GM12891 (cell line): ENCODE measurements around the gene KIF26A.

ENCODE experiments used
- POLR2A ChIP-seq: IDR thresholded peaks from 2 replicates; pipeline ENCODE4 v1.6.1; 2011; ENCODE audit warnings: low read depth, low read length, control low read depth
- POLR2AphosphoS5 ChIP-seq: IDR thresholded peaks from 2 replicates; pipeline ENCODE4 v1.6.1; 2011; ENCODE audit warnings: low read depth, low read length, control low read depth

DNA sequence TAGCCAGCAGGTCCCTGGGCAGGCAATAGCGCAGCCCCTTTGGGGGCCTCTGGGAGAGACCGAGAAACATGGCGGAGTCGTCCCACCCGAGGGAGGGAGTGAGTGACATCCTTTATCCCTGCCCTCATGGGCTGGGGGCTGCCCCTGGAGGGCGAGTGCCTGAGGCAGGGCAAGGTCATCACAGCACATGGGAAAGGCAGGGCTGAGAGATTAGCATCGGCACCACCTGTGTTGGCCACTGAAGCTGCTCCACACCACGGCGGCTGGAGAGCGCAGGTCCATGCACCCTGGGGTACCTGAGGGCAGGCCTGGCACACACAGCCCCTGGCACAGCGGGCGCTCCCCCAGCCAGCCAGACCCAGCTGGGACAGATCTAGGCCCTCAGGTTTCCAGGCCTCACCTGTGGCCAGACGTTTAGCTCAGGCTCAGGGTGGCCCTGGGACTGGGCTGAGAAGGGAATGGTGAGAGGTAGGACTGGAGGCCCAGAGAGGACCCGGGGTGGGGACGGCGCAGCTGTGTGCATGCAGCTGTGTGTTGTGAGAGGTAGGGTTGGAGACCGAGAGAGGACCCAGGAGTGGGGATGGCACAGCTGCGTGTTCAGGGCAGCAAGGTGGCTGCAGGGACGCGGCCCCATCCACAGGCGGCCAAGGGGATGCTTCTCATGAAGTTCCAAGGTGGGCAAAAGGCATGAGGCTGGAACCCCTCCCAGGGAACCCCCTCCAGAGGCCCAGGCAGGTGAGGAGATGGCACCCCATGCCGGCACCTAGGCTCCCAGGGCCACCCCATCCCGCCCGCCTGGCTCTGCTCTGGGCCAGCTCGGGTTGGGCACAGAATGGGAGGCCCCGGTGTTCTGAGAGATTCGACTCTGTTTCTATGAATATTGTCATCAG lies 74.1 kb downstream of the KIF26A start:
- TF ChIP-seq POLR2AphosphoS5: no peak
- TF ChIP-seq POLR2A: no peak
